Measurements from ENCODE around the gene SRRM4. TPM values are rescaled to one million over a fixed set of nuclear protein-coding genes. Genes with fewer than 3 reads are reported as not detected.

Gene SRRM4
- total and polyA plus RNA-seq, 2 experiments from 2014 or later = 0.53 to 0.63 TPM

- peaks cover 4% of the 10 kb centered on the region for H3K27me3 Mint-ChIP-seq (ENCODE audit: insufficient read depth, low read depth, poor library complexity)
- Histone ChIP-seq H3K27ac (ENCODE audit: low read depth) (no peak overlapping the region), H3K27me3 (ENCODE audit: insufficient read depth) (no peaks in the 10 kb centered on the region)
Measured at GRCh38 chr12:119071638-119072231, 90.4 kb downstream of the SRRM4 start.

More at GRCh38 chr12:119071638-119072231, 90.4 kb downstream of the SRRM4 start:
- no peak for DNase-seq (ENCODE audit: low spot score)
- Mint-ChIP-seq H3K4me3 (no peak overlapping the region), H3K4me1 (peaks cover 14% of the 10 kb centered on the region), H3K9me3 (no peaks in the 10 kb centered on the region), H3K36me3 (ENCODE audit: low read depth) (no peaks in the 10 kb centered on the region), H3K27ac (no peak overlapping the region)
- no peaks in the 10 kb centered on the region for H3K36me3 ChIP-seq (ENCODE audit: insufficient read depth)
- no peak overlapping the region for H3K4me2 ChIP-seq
- H3K4me1 ChIP-seq (ENCODE audit: insufficient read depth) = peaks cover 9% of the 10 kb centered on the region
- H3K9me2 ChIP-seq (ENCODE audit: insufficient read depth) = peaks cover 3% of the 10 kb centered on the region; the same call in 1 of the 2 replicates
- H2AFZ ChIP-seq = no peak overlapping the region
- TF ChIP-seq CTCF (conservative IDR thresholded peaks at IDR 0.05; ENCODE audit: low read depth in 2 of 2) (no peak), ZNF331 (CRISPR knock-in tag; IDR thresholded peaks at IDR 0.05; ENCODE audit: low read depth) (no peak), NANOG (IDR thresholded peaks at IDR 0.05; ENCODE audit: borderline replicate concordance) (no peak), ZNF114 (CRISPR knock-in tag; IDR thresholded peaks at IDR 0.05) (no peak), CREB1 (CRISPR knock-in tag; IDR thresholded peaks at IDR 0.05; ENCODE audit: low read depth) (no peak), STAT1 (IDR thresholded peaks at IDR 0.05; ENCODE audit: unreplicated experiment) (no peak), REST (IDR thresholded peaks at IDR 0.05; ENCODE audit: unreplicated experiment) (no peak)
- TF ChIP-seq, protein P1, sequence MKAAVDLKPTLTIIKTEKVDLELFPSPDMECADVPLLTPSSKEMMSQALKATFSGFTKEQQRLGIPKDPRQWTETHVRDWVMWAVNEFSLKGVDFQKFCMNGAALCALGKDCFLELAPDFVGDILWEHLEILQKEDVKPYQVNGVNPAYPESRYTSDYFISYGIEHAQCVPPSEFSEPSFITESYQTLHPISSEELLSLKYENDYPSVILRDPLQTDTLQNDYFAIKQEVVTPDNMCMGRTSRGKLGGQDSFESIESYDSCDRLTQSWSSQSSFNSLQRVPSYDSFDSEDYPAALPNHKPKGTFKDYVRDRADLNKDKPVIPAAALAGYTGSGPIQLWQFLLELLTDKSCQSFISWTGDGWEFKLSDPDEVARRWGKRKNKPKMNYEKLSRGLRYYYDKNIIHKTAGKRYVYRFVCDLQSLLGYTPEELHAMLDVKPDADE (IDR thresholded peaks at IDR 0.05) = no peak
- H4K20me1 ChIP-seq (replicated peaks; ENCODE audit: insufficient read depth) = peaks cover 3% of the 10 kb centered on the region; the same call in 1 of the 2 replicates
- no peaks in the 10 kb centered on the region for H3K79me2 ChIP-seq (replicated peaks; ENCODE audit: insufficient read depth)
- H3K4me3 ChIP-seq = no peak overlapping the region
- ATAC-seq = no peak
- H3F3A ChIP-seq (replicated peaks; ENCODE audit: low read depth) = no peaks in the 10 kb centered on the region
